Sigmoid colon (tissue), 3 donors: ENCODE data around the gene P3R3URF.
A peak's percentile ranks its signal among the peaks of the same experiment; 100 is the strongest.

ENCODE experiments used
- POLR2A ChIP-seq, 2 donors: fragments of 450-650 bp; IDR thresholded peaks; one replicate each; pipeline ENCODE4 v1.6.1; 2016; ENCODE audit warnings: antibody characterized with exemption in 2 of 2, mild to moderate bottlenecking in 2 of 2, moderate library complexity in 2 of 2
- TF ChIP-seq, protein P1 (sequence below), 4 experiments: fragments of 450-650 bp in 3 of 4; fragments of 200-600 bp in 1 of 4; IDR thresholded peaks; one replicate each; pipeline ENCODE4 v1.5.1; 2016 to 2019; ENCODE audit warnings: antibody characterized with exemption in 4 of 4, mild to moderate bottlenecking in 3 of 4, moderate library complexity in 2 of 4

DNA sequence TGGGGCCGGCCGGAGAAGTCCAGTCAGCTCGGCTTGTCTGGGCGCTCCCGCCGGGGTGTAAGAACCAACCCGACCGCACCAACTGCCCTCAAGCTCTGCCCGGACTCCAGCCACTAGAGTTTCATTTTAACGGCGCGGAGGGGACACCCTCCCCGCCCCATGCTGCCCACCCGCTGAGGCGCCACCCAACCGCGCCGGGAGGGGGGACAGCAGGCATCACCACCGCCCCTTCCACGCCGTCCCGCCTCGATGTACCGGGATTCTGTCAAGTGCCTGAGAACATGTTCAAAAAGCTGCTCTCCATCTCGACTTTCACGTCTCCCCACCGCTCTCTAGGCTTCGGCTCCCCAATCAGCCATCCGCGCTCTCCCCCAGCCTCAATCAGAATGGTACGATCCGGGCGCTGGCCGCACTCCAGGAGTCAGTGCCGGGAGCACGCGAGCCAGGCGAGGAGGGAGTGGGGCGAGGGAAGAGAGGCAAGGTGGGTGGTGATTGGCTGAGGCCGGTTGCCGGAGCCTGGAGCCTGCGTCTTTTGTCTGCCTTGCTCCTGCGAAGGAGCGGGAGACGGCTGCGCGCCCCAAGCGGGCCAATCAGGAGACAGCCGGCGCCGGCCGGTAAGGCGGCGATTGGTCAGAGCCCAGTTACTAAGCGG, 43.6 kb downstream of the P3R3URF start, which contains the start of gene PIK3R3:
- TF ChIP-seq, protein P1, sequence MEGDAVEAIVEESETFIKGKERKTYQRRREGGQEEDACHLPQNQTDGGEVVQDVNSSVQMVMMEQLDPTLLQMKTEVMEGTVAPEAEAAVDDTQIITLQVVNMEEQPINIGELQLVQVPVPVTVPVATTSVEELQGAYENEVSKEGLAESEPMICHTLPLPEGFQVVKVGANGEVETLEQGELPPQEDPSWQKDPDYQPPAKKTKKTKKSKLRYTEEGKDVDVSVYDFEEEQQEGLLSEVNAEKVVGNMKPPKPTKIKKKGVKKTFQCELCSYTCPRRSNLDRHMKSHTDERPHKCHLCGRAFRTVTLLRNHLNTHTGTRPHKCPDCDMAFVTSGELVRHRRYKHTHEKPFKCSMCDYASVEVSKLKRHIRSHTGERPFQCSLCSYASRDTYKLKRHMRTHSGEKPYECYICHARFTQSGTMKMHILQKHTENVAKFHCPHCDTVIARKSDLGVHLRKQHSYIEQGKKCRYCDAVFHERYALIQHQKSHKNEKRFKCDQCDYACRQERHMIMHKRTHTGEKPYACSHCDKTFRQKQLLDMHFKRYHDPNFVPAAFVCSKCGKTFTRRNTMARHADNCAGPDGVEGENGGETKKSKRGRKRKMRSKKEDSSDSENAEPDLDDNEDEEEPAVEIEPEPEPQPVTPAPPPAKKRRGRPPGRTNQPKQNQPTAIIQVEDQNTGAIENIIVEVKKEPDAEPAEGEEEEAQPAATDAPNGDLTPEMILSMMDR (IDR thresholded peaks at IDR 0.05): no peak
- TF ChIP-seq POLR2A (IDR thresholded peaks at IDR 0.05): peak; percentile 90 to 94
